Muscle of leg (tissue), 11 donors: ENCODE data around the gene MYO1F. TPM values are rescaled to one million over a fixed set of nuclear protein-coding genes. Genes with fewer than 3 reads are reported as not detected.

Experiments
- DNase-seq: peaks from one replicate; pipeline ENCODE4 v3.0.0; 2013
- H3K27ac ChIP-seq: one replicate; pipeline ENCODE4 v1.5.1; 2013; ENCODE audit warnings: mild to moderate bottlenecking, low read length, control low read depth
- H3K27me3 ChIP-seq: one replicate; pipeline ENCODE4 v1.6.1; 2013; ENCODE audit warnings: low read length; ENCODE audit not compliant: control insufficient read depth, insufficient read depth
- H3K36me3 ChIP-seq: one replicate; pipeline ENCODE4 v1.6.1; 2013; ENCODE audit warnings: low read length; ENCODE audit not compliant: control insufficient read depth, insufficient read depth
- H3K4me1 ChIP-seq: one replicate; pipeline ENCODE4 v1.6.1; 2013; ENCODE audit warnings: low read length; ENCODE audit not compliant: control insufficient read depth, insufficient read depth
- H3K4me3 ChIP-seq: one replicate; pipeline ENCODE4 v1.5.1; 2013; ENCODE audit warnings: low read length, control low read depth
- H3K9me3 ChIP-seq: replicated peaks from 2 replicates; pipeline ENCODE4 v1.6.1; 2013; ENCODE audit warnings: low read depth, low read length; ENCODE audit not compliant: control insufficient read depth
- WGBS: methylation state at CpG from one replicate; pipeline ENCODE4 v1.1.5; 2013; ENCODE audit warnings: missing lambda C conversion rate; ENCODE audit not compliant: insufficient coverage; 5-methylcytosine and 5-hydroxymethylcytosine counted together
- polyA plus RNA-seq, 8 donors: library from polyadenylated mRNA; unstranded; fragments of 120-200 nt; gene quantifications; one replicate each; pipeline versions ENCODE4 v1.2.1 to v1.2.3, GENCODE V29; 2013; ENCODE audit warnings: inconsistent platforms in 1 of 8, low replicate concordance in 1 of 8; ENCODE audit not compliant: insufficient read length in 8 of 8, insufficient read depth in 1 of 8
- total RNA-seq: library from RNA; stranded (reverse); fragments of 120-200 nt; gene quantifications from one replicate; pipeline ENCODE4 v1.2.4, GENCODE V29; 2013

MYO1F gene
- total and polyA plus RNA-seq, 9 donors = 2.3 to 9.2 (median 5.3) TPM

GRCh38 chr19:8612807-8613171 lies 35.5 kb upstream of the MYO1F start:
- no peaks in the 10 kb centered on the region for H3K9me3 ChIP-seq
- no peak overlapping the region for H3K4me3 ChIP-seq
- 58% methylated on average over 3 of the region's 5 CpGs for WGBS
- peaks cover 29% of the 10 kb centered on the region for H3K4me1 ChIP-seq
- H3K27ac ChIP-seq = no peak overlapping the region
- no peaks in the 10 kb centered on the region for H3K36me3 ChIP-seq
- peak; percentile 28 for DNase-seq
- H3K27me3 ChIP-seq = peaks cover 5% of the 10 kb centered on the region

DNA sequence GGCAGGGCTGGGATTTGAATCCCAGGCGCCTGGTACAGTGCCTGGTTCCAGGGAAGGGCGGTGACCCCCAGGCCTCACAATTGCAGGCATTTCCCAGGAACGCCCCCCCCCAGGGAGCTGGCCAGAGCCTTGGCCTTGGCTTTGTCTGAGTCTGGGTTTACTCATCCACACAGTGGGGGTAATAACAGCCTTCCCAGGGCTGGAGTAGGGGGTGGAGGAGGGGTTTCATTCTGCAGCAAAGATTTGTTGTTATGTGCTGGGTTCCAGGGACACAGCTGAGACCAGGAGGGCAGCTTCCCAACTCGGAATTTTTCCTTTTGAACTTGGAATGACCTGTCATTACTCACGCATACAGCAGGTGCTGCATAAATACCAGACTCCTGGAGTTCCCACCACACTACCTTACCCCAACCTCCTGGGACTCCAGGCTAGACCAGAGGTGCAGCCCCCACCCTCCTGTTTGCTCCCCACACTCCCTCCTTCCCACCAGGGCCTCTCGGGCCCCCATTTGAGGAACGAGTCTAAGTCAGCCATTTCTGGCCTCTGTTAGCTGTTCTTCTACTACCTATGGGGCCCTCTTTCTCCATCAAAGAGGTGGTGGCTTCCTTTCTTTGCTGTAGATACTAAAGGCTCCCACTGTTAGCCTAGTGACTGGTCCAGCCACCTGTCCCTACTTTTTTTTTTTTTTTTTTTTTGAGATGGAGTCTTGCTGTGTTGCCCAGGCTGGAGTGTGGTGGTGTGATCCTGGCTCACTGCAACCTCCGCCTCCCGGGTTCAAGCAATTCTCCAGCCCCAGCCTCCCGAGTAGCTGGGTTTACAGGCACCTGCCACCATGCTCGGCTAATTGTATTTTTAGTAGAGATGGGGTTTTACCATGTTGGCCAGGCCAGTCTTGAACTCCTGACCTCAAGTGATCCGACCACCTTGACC lies 34.9 kb upstream of the MYO1F start:
- H3K27ac ChIP-seq = no peak overlapping the region

GRCh38 chr19:8611391-8611876 lies 34.2 kb upstream of the MYO1F start:
- H3K27me3 ChIP-seq = peaks cover 1% of the 10 kb centered on the region
- H3K27ac ChIP-seq = no peak overlapping the region
- WGBS = 25% methylated on average over 16 of the region's 18 CpGs
- no peaks in the 10 kb centered on the region for H3K9me3 ChIP-seq
- H3K4me3 ChIP-seq = no peak overlapping the region
- peaks cover 3% of the 10 kb centered on the region for H3K36me3 ChIP-seq
- peaks cover 29% of the 10 kb centered on the region for H3K4me1 ChIP-seq
- no peak for DNase-seq

More for the DNA sequence above, 34.9 kb upstream of the MYO1F start:
- DNase-seq = peak; percentile 81
- 17% methylated on average over 6 of the region's 12 CpGs for WGBS
- Histone ChIP-seq H3K9me3 (no peaks in the 10 kb centered on the region), H3K36me3 (peaks cover under 1% of the 10 kb centered on the region), H3K4me1 (peaks cover 29% of the 10 kb centered on the region), H3K4me3 (no peak overlapping the region), H3K27me3 (peaks cover 5% of the 10 kb centered on the region)

DNA sequence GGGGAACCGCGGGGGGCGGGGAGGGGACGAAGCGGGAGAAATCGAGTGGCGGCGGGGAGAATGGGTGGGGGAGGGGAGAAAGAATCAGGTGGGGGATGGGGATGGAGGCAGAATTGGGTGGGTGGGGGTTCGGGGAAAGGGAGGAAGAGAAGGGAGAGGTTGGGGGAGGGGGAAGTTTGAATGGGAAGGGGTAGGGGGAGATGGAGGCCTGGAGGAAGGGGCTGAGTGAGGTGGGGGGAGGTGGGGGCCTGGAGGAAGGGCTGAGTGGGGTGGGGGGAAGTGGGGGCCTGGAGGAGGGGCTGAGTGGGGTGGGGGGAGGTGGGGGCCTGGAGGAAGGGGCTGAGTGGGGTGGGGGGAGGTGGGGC lies 33.7 kb upstream of the MYO1F start:
- WGBS = no CpG with 5 or more reads among the region's 9 CpGs
- DNase-seq = no peak
- H3K27me3 ChIP-seq = no peaks in the 10 kb centered on the region
- H3K4me1 ChIP-seq = peaks cover 29% of the 10 kb centered on the region
- H3K9me3 ChIP-seq = no peaks in the 10 kb centered on the region
- no peak overlapping the region for H3K27ac ChIP-seq
- H3K36me3 ChIP-seq = peaks cover 6% of the 10 kb centered on the region
- no peak overlapping the region for H3K4me3 ChIP-seq

DNA sequence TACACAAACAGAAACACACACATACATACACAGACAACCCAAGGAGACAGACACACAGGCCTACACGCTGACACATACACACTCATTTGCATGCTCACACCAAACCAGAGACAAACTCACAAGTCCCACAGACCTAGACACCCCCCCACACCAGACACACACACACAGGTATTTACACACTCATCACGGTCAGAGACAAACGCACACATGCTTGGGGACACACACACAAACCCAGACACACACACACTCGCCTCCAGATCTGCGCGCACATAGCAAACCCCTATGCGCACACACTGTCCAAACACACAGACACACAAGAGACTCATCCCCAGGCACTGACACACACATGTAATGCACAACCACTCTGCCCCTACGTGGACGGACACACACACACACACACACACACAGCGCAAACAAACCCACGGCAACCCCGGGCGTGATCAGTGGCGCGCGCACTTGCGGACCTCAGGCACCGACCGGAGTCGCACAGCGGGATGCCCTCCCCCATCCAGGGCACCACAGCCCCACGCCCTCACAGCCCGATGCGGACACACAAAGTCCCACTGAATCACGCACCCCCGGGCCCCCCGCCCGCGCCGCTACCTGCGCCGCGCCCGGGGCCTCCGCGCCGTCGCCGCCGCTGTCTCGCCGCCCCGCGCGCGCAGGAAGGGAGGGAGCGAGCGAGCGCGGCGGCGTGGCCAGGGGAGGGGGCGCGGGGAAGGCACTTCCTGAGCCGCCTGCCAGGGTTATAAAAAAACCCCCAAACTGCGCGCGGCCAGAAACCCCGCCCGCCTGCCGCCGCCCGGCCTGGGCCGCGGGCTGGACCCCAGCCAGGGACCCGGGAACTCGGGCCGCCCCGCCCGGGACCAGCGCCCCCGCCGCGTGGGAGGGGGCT lies 33.0 kb upstream of the MYO1F start, which contains the start of gene ADAMTS10:
Gene ADAMTS10 (minus strand): TSS at position 675 of the 895 bp plus-strand sequence. CDS start 5,005 bp downstream, outside the sequence.
- H3K27ac ChIP-seq = peak within 1 kb of the TSS; percentile 90
- H3K36me3 ChIP-seq = peaks cover 8% of the 10 kb centered on the region
- H3K27me3 ChIP-seq = no peaks in the 10 kb centered on the region
- H3K9me3 ChIP-seq = peaks cover 3% of the 10 kb centered on the region
- peak; percentile 76 for DNase-seq
- H3K4me3 ChIP-seq = peak within 1 kb of the TSS; percentile 75
- under 1% methylated on average over 58 of the region's 74 CpGs for WGBS
- peaks cover 29% of the 10 kb centered on the region for H3K4me1 ChIP-seq

DNA sequence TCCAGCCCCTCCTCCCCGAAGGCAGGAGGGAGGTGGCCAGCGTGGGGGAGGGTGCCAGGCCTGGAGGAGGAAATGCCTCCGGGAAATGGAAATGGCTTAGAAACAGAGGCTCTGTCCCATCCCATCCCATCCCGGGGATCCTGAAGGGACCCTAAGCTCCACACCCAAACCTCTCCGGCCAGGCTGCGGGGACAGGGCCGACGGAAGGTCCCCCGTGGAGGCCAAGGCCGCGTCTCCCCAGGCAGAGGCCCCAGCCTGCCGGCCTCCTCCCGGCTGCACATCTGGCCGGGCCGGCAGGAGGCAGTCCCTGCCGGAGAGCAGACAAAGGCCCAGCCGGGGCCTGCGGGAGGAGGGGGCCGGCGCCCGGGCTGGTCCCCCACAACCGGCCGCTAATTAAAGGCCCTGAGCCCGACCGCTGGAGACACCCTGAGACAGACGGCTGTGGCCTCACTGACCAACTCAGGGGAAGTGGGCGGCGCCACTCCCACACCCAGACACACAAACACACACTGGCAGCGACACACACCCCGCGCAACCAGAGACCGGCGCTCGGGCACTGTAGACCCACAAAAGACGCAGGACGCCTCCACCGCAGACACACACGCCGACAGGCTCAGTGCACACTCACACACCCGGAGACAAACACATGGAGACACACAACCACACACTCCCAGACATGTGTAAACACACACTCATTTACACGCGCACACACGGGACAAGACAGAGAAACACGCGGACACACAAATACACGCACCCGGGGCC lies 32.2 kb upstream of the MYO1F start:
- DNase-seq = peak; percentile 80
- 0% methylated on average over 44 of the region's 47 CpGs for WGBS
- peaks cover 9% of the 10 kb centered on the region for H3K9me3 ChIP-seq

GRCh38 chr19:8608941-8609278 lies 31.7 kb upstream of the MYO1F start:
- Histone ChIP-seq H3K4me3 (peak overlapping the region; percentile 75), H3K27me3 (no peaks in the 10 kb centered on the region), H3K27ac (peak overlapping the region; percentile 90), H3K4me1 (peaks cover 29% of the 10 kb centered on the region), H3K9me3 (peaks cover 10% of the 10 kb centered on the region), H3K36me3 (peaks cover 15% of the 10 kb centered on the region)
- WGBS = 18% methylated on average over 5 of the region's 5 CpGs
- DNase-seq = no peak

More for the DNA sequence above, 32.2 kb upstream of the MYO1F start:
- Histone ChIP-seq H3K4me1 (peaks cover 29% of the 10 kb centered on the region), H3K27ac (peak overlapping the region; percentile 90), H3K27me3 (no peaks in the 10 kb centered on the region), H3K4me3 (peak overlapping the region; percentile 75), H3K36me3 (peaks cover 14% of the 10 kb centered on the region)

DNA sequence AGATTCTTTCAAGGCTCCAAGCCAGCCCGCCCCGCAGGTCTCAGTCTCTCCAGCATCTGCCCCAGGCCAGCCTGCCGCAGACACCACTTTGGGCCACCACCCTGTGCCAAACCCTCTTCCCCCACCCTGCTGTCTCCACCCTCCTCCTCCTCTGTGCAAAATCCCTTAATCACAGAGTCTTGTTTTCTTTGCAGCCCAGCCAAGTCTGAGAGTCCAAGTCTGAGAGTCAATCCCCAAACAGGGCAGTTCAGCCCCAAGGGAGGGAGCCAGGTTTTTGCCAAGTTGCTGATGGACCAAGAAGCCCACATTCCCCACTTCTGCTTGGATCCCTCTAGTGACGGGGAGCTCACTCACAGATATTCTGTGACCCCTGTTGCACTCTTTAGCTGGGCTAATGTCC lies 30.1 kb upstream of the MYO1F start:
- peaks cover 10% of the 10 kb centered on the region for H3K9me3 ChIP-seq
- no peak for DNase-seq
- H3K27me3 ChIP-seq = no peaks in the 10 kb centered on the region
- H3K4me3 ChIP-seq = no peak overlapping the region
- H3K27ac ChIP-seq = no peak overlapping the region
- H3K36me3 ChIP-seq = peaks cover 26% of the 10 kb centered on the region
- 81% methylated on average over 3 of the region's 4 CpGs for WGBS
- H3K4me1 ChIP-seq = peaks cover 29% of the 10 kb centered on the region

GRCh38 chr19:8605514-8605913 lies 28.3 kb upstream of the MYO1F start:
- H3K4me3 ChIP-seq = no peak overlapping the region
- H3K36me3 ChIP-seq = peaks cover 37% of the 10 kb centered on the region
- peaks cover 18% of the 10 kb centered on the region for H3K4me1 ChIP-seq
- no peak overlapping the region for H3K27ac ChIP-seq
- WGBS = 100% methylated on average over 6 of the region's 17 CpGs
- DNase-seq = no peak
- no peaks in the 10 kb centered on the region for H3K27me3 ChIP-seq
- peaks cover 10% of the 10 kb centered on the region for H3K9me3 ChIP-seq
